ENCODE results near the gene CAMTA1. TPM values are rescaled to one million over a fixed set of nuclear protein-coding genes. Genes with fewer than 3 reads are reported as not detected.

The CAMTA1 gene
- polyA plus RNA-seq, 1 donor (not counting 4 experiments of a cell fraction or from before 2014, with no cell fraction given) = 51.4 TPM

DNA sequence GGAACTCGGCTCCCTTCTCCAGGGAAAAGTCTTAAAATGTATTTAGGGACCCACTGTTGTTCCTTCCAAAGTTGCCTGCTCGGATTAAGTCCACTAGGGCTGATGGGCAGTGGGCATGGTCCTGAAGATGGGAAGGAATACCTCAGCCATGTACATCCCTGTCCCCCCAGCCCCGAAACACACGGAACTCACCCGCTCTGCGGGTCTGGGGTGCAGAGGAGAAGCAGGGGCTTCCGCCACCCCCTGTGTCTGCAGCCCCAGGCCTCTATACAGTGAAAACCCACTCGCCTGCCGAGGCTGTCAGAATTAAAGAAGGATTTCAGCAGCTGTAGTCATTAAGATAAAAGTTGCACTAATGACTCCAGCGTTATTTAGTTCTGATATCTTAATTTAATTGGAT lies 773.2 kb downstream of the CAMTA1 start:
- Histone ChIP-seq H3K9me1 (ENCODE audit: control insufficient read depth, extremely low read depth, insufficient read depth, low read length) (no peaks in the 10 kb centered on the region), H3K9ac (ENCODE audit: control insufficient read depth, extremely low read depth, insufficient read depth, low read length) (no peak overlapping the region), H3K79me2 (ENCODE audit: control insufficient read depth, insufficient read depth, low read length) (no peaks in the 10 kb centered on the region), H4K20me1 (ENCODE audit: control insufficient read depth, extremely low read depth, insufficient read depth, low read length) (no peaks in the 10 kb centered on the region), H3K27ac (ENCODE audit: control insufficient read depth, insufficient read depth, low read length) (no peak overlapping the region), H3K4me1 (ENCODE audit: control insufficient read depth, extremely low read depth, insufficient read depth, low read length) (peaks cover 16% of the 10 kb centered on the region), H3K36me3 (ENCODE audit: control insufficient read depth in 2 of 2, extremely low read depth in 1 of 2, insufficient read depth in 2 of 2, low read length in 2 of 2) (no peaks in the 10 kb centered on the region), H3K4me2 (ENCODE audit: control insufficient read depth, extremely low read depth, insufficient read depth, low read depth, low read length) (no peak overlapping the region), H3K27me3 (ENCODE audit: control insufficient read depth, extremely low read depth, insufficient read depth, low read length) (peaks cover 9% of the 10 kb centered on the region), H3K4me3 (ENCODE audit: control insufficient read depth in 2 of 3, extremely low read depth in 1 of 3, insufficient read depth in 2 of 3, low read depth in 1 of 3, low read length in 3 of 3) (no peak overlapping the region), H3K9me3 (ENCODE audit: control insufficient read depth, low read depth, low read length) (no peaks in the 10 kb centered on the region), H2AFZ (ENCODE audit: control insufficient read depth, low read length) (no peak overlapping the region)
- dilution Hi-C loops (cut with MboI; ENCODE audit: extremely low pct_ligation_motif_present, low sequenced_read_pairs) = no loop called here
- DNase-seq (ENCODE audit: low read depth, low spot score) (no peak), FAIRE-seq (no peak)
- TF ChIP-seq, protein P1, sequence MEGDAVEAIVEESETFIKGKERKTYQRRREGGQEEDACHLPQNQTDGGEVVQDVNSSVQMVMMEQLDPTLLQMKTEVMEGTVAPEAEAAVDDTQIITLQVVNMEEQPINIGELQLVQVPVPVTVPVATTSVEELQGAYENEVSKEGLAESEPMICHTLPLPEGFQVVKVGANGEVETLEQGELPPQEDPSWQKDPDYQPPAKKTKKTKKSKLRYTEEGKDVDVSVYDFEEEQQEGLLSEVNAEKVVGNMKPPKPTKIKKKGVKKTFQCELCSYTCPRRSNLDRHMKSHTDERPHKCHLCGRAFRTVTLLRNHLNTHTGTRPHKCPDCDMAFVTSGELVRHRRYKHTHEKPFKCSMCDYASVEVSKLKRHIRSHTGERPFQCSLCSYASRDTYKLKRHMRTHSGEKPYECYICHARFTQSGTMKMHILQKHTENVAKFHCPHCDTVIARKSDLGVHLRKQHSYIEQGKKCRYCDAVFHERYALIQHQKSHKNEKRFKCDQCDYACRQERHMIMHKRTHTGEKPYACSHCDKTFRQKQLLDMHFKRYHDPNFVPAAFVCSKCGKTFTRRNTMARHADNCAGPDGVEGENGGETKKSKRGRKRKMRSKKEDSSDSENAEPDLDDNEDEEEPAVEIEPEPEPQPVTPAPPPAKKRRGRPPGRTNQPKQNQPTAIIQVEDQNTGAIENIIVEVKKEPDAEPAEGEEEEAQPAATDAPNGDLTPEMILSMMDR (optimal IDR thresholded peaks at IDR 0.05 in 1 of 3, IDR thresholded peaks at IDR 0.05 in 1 of 3, conservative IDR thresholded peaks at IDR 0.05 in 1 of 3; ENCODE audit: extremely low read depth in 1 of 3, insufficient read depth in 2 of 3, low read length in 3 of 3) = no peak
- no peak for TF ChIP-seq EZH2 (IDR thresholded peaks at IDR 0.05; ENCODE audit: low read length)

DNA sequence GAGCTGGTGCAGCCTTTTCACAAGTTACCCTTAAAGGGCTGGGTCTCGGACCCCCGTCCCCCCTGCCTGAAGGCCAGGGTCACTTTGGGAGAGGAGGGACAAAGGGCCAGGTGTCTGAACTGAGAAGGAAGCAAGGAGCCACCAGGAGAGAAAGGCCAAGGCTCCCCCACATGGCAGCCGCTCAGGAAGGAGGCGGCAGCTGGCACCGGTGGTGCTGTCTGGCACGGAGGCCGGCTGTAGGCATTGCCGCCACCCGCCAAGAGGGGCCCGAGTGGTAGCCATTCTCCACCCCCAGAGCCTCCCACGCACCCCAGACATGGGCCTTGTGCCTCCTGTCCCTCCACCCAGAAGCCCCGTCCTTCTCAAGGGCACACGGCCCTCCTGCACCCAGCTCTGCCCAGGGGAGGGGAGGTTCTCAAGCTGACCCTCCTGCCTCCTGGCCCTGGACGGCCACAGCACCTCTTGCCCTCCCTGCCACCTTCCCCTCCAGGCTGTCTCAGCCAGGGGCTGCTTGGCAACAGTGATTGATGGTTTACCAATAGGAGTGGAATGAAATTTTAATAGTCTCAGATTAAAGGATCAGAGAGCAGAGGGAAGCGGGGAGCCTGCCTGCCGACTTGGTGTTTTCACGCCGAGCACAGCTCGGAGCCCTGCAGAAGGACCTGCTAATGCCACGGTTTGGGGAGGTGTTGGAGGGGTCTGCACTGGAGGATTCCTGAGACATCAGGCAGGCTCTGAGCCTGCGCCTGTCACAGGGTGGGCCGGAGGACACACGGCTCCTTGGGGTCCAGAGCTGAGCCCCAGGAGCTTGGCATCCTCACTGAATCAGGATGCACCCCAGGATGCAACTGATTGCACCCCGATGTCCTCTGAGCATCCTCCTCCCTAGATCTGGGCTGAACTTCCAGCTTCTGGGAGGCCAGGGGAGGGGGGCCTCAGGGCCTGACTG lies 773.9 kb downstream of the CAMTA1 start:
- peaks cover 9% of the 10 kb centered on the region for H3K27me3 ChIP-seq (ENCODE audit: control insufficient read depth, extremely low read depth, insufficient read depth, low read length)
- no peaks in the 10 kb centered on the region for H3K79me2 ChIP-seq (ENCODE audit: control insufficient read depth, insufficient read depth, low read length)

More for the DNA sequence above, 773.9 kb downstream of the CAMTA1 start:
- no peak overlapping the region for H3K9ac ChIP-seq (ENCODE audit: control insufficient read depth, extremely low read depth, insufficient read depth, low read length)
- DNase-seq (ENCODE audit: low read depth, low spot score) (no peak), FAIRE-seq (no peak)
- H3K27ac ChIP-seq (ENCODE audit: control insufficient read depth, insufficient read depth, low read length) = no peak overlapping the region
- dilution Hi-C loops (cut with MboI; ENCODE audit: extremely low pct_ligation_motif_present, low sequenced_read_pairs) = no loop called here
- no peak overlapping the region for H3K4me3 ChIP-seq (ENCODE audit: control insufficient read depth in 2 of 3, extremely low read depth in 1 of 3, insufficient read depth in 2 of 3, low read depth in 1 of 3, low read length in 3 of 3)
- no peaks in the 10 kb centered on the region for H3K36me3 ChIP-seq (ENCODE audit: control insufficient read depth in 2 of 2, extremely low read depth in 1 of 2, insufficient read depth in 2 of 2, low read length in 2 of 2)
- H2AFZ ChIP-seq (ENCODE audit: control insufficient read depth, low read length) = no peak overlapping the region
- H4K20me1 ChIP-seq (ENCODE audit: control insufficient read depth, extremely low read depth, insufficient read depth, low read length) = no peaks in the 10 kb centered on the region
- H3K9me1 ChIP-seq (ENCODE audit: control insufficient read depth, extremely low read depth, insufficient read depth, low read length) = no peaks in the 10 kb centered on the region
- H3K9me3 ChIP-seq (ENCODE audit: control insufficient read depth, low read depth, low read length) = no peaks in the 10 kb centered on the region
- no peak for TF ChIP-seq EZH2 (IDR thresholded peaks at IDR 0.05; ENCODE audit: low read length)
- TF ChIP-seq, protein P1 (optimal IDR thresholded peaks at IDR 0.05 in 1 of 3, IDR thresholded peaks at IDR 0.05 in 1 of 3, conservative IDR thresholded peaks at IDR 0.05 in 1 of 3; ENCODE audit: extremely low read depth in 1 of 3, insufficient read depth in 2 of 3, low read length in 3 of 3) = no peak
- H3K4me2 ChIP-seq (ENCODE audit: control insufficient read depth, extremely low read depth, insufficient read depth, low read depth, low read length) = no peak overlapping the region
- peaks cover 16% of the 10 kb centered on the region for H3K4me1 ChIP-seq (ENCODE audit: control insufficient read depth, extremely low read depth, insufficient read depth, low read length)

Measured in keratinocyte (primary cell).